ENCODE measurements around the gene TSC22D4. TPM values are rescaled to one million over a fixed set of nuclear protein-coding genes. Genes with fewer than 3 reads are reported as not detected.

TSC22D4 gene
- polyA plus RNA-seq, 1 donor from 2014 or later = 2.1 TPM

GRCh38 chr7:100433276-100433591 is 45.8 kb downstream of the TSC22D4 start:
- H3K27me3 ChIP-seq (ENCODE audit: insufficient read depth, low read depth, low read length) = no peaks in the 10 kb centered on the region
- no peaks in the 10 kb centered on the region for H3K9me3 ChIP-seq (ENCODE audit: low read length)
- no peak overlapping the region for H3K4me2 ChIP-seq (ENCODE audit: low read length)
- H3K36me3 ChIP-seq (ENCODE audit: insufficient read depth, low read length) = no peaks in the 10 kb centered on the region
- H3K9me2 ChIP-seq (ENCODE audit: insufficient read depth, low read length) = no peaks in the 10 kb centered on the region
- no peaks in the 10 kb centered on the region for H4K20me1 ChIP-seq (ENCODE audit: insufficient read depth)
- TF ChIP-seq SMC3 (conservative IDR thresholded peaks at IDR 0.05; ENCODE audit: poor library complexity) = no peak
- TF ChIP-seq CTCF (IDR thresholded peaks at IDR 0.05; ENCODE audit: poor library complexity, severe bottlenecking) = no peak
- TF ChIP-seq EZH2 (IDR thresholded peaks at IDR 0.05; ENCODE audit: borderline replicate concordance, insufficient read depth, low read length, poor library complexity, severe bottlenecking) = no peak
- no peak overlapping the region for H3K27ac ChIP-seq (ENCODE audit: low read length)
- no peak overlapping the region for H3K9ac ChIP-seq (ENCODE audit: low read length)
- no peaks in the 10 kb centered on the region for H3F3A ChIP-seq (ENCODE audit: insufficient read depth, low read length, poor library complexity, severe bottlenecking)
- H3K79me2 ChIP-seq (replicated peaks; ENCODE audit: insufficient read depth, low read length) = peaks cover 25% of the 10 kb centered on the region
- H3K4me3 ChIP-seq (ENCODE audit: low read length) = no peak overlapping the region
- no peak overlapping the region for H2AFZ ChIP-seq (ENCODE audit: low read depth, low read length)

GRCh38 chr7:100432621-100433275 is 46.3 kb downstream of the TSC22D4 start:
- Histone ChIP-seq H3K79me2 (replicated peaks; ENCODE audit: insufficient read depth, low read length) (peaks cover 25% of the 10 kb centered on the region), H3K27ac (ENCODE audit: low read length) (no peak overlapping the region), H4K20me1 (ENCODE audit: insufficient read depth) (no peaks in the 10 kb centered on the region), H3F3A (ENCODE audit: insufficient read depth, low read length, poor library complexity, severe bottlenecking) (no peaks in the 10 kb centered on the region), H3K4me3 (ENCODE audit: low read length) (peak overlapping the region; percentile 81), H3K36me3 (ENCODE audit: insufficient read depth, low read length) (no peaks in the 10 kb centered on the region), H3K9me3 (ENCODE audit: low read length) (no peaks in the 10 kb centered on the region), H2AFZ (ENCODE audit: low read depth, low read length) (no peak overlapping the region), H3K9ac (ENCODE audit: low read length) (no peak overlapping the region), H3K9me2 (ENCODE audit: insufficient read depth, low read length) (no peaks in the 10 kb centered on the region), H3K27me3 (ENCODE audit: insufficient read depth, low read depth, low read length) (no peaks in the 10 kb centered on the region), H3K4me2 (ENCODE audit: low read length) (no peak overlapping the region)
- TF ChIP-seq RAD21 (conservative IDR thresholded peaks at IDR 0.05) = no peak
- no peak for TF ChIP-seq POLR2AphosphoS5 (IDR thresholded peaks at IDR 0.05)
- TF ChIP-seq REST (IDR thresholded peaks at IDR 0.05; ENCODE audit: borderline replicate concordance) = no peak
- TF ChIP-seq EZH2 (IDR thresholded peaks at IDR 0.05; ENCODE audit: borderline replicate concordance, insufficient read depth, low read length, poor library complexity, severe bottlenecking) = no peak
- no peak for TF ChIP-seq SMC3 (conservative IDR thresholded peaks at IDR 0.05; ENCODE audit: poor library complexity)
- TF ChIP-seq TAF1 (IDR thresholded peaks at IDR 0.05; ENCODE audit: low read depth) = no peak
- TF ChIP-seq MXI1 (conservative IDR thresholded peaks at IDR 0.05; ENCODE audit: poor library complexity, severe bottlenecking) = no peak
- TF ChIP-seq CTCF (IDR thresholded peaks at IDR 0.05; ENCODE audit: poor library complexity, severe bottlenecking) = no peak
- TF ChIP-seq EP300 (conservative IDR thresholded peaks at IDR 0.05; ENCODE audit: poor library complexity, severe bottlenecking) = no peak
